ENCODE results near the gene USP51. TPM values are rescaled to one million over a fixed set of nuclear protein-coding genes. Genes with fewer than 3 reads are reported as not detected.
"Not testable (repeated sequence)": the region's sequence is repeated elsewhere in the genome, so short reads cannot be mapped to it uniquely, and the experiment has no call there.

The USP51 gene
- total RNA-seq, 1 experiment from 2014 or later, result not detected

DNA sequence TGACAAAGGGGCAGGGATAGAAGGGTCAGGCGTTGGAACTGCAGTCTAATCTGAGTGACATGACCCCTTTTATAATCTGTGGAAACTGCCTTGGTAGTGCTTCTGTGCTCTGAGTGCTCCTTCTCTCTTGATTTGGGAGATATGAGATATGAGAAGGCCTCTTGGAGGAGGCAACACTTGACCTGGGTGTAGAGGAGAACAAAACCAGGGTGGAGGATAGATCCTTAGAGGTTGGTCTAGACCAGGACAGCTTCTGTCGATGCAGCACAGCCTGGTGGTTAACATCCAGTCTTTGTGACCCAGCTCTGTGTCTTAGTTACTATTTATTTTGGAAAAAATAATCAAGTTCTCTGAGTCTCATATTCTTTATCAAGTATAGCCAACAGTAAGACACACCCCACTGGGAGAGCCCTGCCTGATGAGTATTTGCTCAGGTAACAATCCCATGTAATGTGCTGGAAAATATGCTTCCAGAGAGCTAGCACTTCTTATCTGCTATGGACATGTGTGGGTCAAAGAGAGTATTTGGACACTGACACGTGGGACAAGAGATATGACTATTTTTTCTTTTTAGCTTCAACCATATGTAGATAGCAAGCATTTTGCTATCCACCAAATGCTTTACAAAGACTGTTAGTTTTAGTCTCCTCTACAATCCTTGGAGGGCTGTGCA, 9.1 kb downstream of the USP51 start (continued):
- TF ChIP-seq, protein P1, sequence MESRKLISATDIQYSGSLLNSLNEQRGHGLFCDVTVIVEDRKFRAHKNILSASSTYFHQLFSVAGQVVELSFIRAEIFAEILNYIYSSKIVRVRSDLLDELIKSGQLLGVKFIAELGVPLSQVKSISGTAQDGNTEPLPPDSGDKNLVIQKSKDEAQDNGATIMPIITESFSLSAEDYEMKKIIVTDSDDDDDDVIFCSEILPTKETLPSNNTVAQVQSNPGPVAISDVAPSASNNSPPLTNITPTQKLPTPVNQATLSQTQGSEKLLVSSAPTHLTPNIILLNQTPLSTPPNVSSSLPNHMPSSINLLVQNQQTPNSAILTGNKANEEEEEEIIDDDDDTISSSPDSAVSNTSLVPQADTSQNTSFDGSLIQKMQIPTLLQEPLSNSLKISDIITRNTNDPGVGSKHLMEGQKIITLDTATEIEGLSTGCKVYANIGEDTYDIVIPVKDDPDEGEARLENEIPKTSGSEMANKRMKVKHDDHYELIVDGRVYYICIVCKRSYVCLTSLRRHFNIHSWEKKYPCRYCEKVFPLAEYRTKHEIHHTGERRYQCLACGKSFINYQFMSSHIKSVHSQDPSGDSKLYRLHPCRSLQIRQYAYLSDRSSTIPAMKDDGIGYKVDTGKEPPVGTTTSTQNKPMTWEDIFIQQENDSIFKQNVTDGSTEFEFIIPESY (IDR thresholded peaks at IDR 0.05; ENCODE audit: extremely low read depth, insufficient replicate concordance, low read length), result no peak
- TF ChIP-seq, protein P2, sequence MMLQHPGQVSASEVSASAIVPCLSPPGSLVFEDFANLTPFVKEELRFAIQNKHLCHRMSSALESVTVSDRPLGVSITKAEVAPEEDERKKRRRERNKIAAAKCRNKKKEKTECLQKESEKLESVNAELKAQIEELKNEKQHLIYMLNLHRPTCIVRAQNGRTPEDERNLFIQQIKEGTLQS (IDR thresholded peaks at IDR 0.05), result no peak

DNA sequence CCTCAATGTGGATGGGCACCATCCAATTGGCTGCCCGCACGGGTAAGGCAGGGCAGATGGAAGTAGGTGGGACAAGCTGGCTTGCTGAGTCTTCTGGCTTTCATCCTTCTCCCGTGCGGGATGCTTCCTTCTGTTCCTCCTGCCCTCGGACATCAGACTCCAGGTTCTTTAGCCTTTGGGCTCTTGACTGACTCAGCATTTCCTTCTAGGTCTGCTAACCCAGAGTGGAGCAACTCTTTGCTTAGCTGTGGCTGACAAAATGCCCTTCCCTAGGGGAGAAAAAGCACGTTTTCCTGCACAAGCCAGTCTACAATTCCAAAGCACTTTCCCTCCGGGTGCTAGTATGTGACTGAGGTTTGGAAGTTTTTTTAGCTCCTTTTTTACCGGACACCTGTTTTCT, 9.7 kb downstream of the USP51 start:
- DNase-seq (ENCODE audit: low read depth, low spot score); H3K9me2 ChIP-seq (ENCODE audit: insufficient read depth); intact Hi-C loops (cut with micrococcal nuclease); H3K9me3 ChIP-seq (ENCODE audit: control insufficient read depth in 1 of 2, insufficient read depth in 1 of 2, low read depth in 1 of 2, low read length in 2 of 2); H3K36me3 ChIP-seq (ENCODE audit: control insufficient read depth in 1 of 2, insufficient read depth in 2 of 2, low read length in 2 of 2); BruUV-seq (replicated peaks); H2AFZ ChIP-seq (ENCODE audit: low read depth, low read length, poor library complexity, severe bottlenecking); POLR2A ChIA-PET; H3K9ac ChIP-seq (ENCODE audit: low read length); RAD21 ChIA-PET (ENCODE audit: low non-redundant PET in 1 of 2, low total read pairs in 2 of 2, uncharacterized antibody in 2 of 2, unreplicated experiment in 2 of 2); H4K20me1 ChIP-seq (ENCODE audit: insufficient read depth); CTCF ChIA-PET; H3K79me2 ChIP-seq (ENCODE audit: insufficient read depth, low read length); H3K27ac ChIP-seq (ENCODE audit: low read depth, low read length); H3K27me3 ChIP-seq (ENCODE audit: insufficient read depth, low read length); ATAC-seq; H3K4me3 ChIP-seq (replicated peaks in 1 of 2; ENCODE audit: low read depth in 1 of 2, low read length in 2 of 2); H3K4me2 ChIP-seq (ENCODE audit: low read length); H3K4me1 ChIP-seq (ENCODE audit: control insufficient read depth in 1 of 2, insufficient read depth in 2 of 2, low read length in 2 of 2): not testable (repeated sequence)

DNA sequence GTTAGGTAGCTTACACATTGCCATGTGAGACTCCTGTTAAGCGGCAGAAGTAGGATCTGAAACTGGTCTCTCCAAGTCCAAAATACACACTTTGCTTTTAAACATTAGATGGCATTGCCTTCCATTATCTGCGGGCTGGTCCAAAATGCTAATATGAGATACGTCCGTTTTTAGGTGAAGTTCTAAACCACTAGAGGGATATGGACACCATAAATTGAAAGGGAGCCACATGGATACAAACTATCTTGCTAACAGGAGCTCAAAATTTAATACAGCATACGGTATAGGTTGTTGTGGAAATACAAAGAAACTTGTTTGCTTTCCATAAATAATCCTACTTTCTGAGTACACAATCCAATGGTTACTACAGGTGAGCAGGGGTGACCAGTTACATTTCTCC, 23.9 kb downstream of the USP51 start:
- intact Hi-C loops (cut with micrococcal nuclease); POLR2A ChIA-PET; CTCF ChIA-PET; H3K9me3 ChIP-seq (ENCODE audit: control insufficient read depth in 1 of 2, insufficient read depth in 1 of 2, low read depth in 1 of 2, low read length in 2 of 2); H3K36me3 ChIP-seq (ENCODE audit: control insufficient read depth in 1 of 2, insufficient read depth in 2 of 2, low read length in 2 of 2); H3K9ac ChIP-seq (ENCODE audit: low read length); H3K27me3 ChIP-seq (ENCODE audit: insufficient read depth, low read length); H3K4me2 ChIP-seq (ENCODE audit: low read length); H3K79me2 ChIP-seq (ENCODE audit: insufficient read depth, low read length); ATAC-seq; H4K20me1 ChIP-seq (ENCODE audit: insufficient read depth); H3K4me1 ChIP-seq (ENCODE audit: control insufficient read depth in 1 of 2, insufficient read depth in 2 of 2, low read length in 2 of 2); H3K27ac ChIP-seq (ENCODE audit: low read depth, low read length); H2AFZ ChIP-seq (ENCODE audit: low read depth, low read length, poor library complexity, severe bottlenecking); H3K4me3 ChIP-seq (replicated peaks in 1 of 2; ENCODE audit: low read depth in 1 of 2, low read length in 2 of 2); BruUV-seq (replicated peaks); RAD21 ChIA-PET (ENCODE audit: low non-redundant PET in 1 of 2, low total read pairs in 2 of 2, uncharacterized antibody in 2 of 2, unreplicated experiment in 2 of 2); DNase-seq (ENCODE audit: low read depth, low spot score); H3K9me2 ChIP-seq (ENCODE audit: insufficient read depth): not testable (repeated sequence)

DNA sequence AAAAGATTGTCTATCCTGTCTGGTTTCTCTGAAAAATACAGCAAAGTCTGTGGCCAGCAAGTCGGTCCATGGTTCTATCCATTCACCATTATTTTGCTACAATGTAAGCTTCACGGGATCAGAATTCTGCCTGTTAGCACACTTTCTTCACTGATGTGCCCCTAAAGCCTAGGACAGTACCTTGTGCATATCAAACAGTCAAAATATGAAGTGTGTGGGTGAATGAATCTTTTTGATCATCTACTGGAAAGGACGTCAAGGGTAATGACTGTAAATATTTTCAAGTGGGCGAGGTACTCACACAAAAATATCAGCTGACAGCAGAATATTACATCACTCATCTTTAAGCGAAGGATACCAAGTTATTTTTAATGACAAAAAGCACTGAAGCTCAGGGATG, 24.5 kb downstream of the USP51 start:
- H3K27me3 ChIP-seq (ENCODE audit: insufficient read depth, low read length); CTCF ChIA-PET; H3K9me3 ChIP-seq (ENCODE audit: control insufficient read depth in 1 of 2, insufficient read depth in 1 of 2, low read depth in 1 of 2, low read length in 2 of 2); H3K9me2 ChIP-seq (ENCODE audit: insufficient read depth); H2AFZ ChIP-seq (ENCODE audit: low read depth, low read length, poor library complexity, severe bottlenecking); H3K36me3 ChIP-seq (ENCODE audit: control insufficient read depth in 1 of 2, insufficient read depth in 2 of 2, low read length in 2 of 2); H3K4me3 ChIP-seq (replicated peaks in 1 of 2; ENCODE audit: low read depth in 1 of 2, low read length in 2 of 2); BruUV-seq (replicated peaks); H3K4me1 ChIP-seq (ENCODE audit: control insufficient read depth in 1 of 2, insufficient read depth in 2 of 2, low read length in 2 of 2); H3K27ac ChIP-seq (ENCODE audit: low read depth, low read length); H4K20me1 ChIP-seq (ENCODE audit: insufficient read depth); H3K9ac ChIP-seq (ENCODE audit: low read length); POLR2A ChIA-PET; intact Hi-C loops (cut with micrococcal nuclease); H3K4me2 ChIP-seq (ENCODE audit: low read length); DNase-seq (ENCODE audit: low read depth, low spot score); ATAC-seq; RAD21 ChIA-PET (ENCODE audit: low non-redundant PET in 1 of 2, low total read pairs in 2 of 2, uncharacterized antibody in 2 of 2, unreplicated experiment in 2 of 2); H3K79me2 ChIP-seq (ENCODE audit: insufficient read depth, low read length): not testable (repeated sequence)
